Activated CD8-positive, alpha-beta memory T cell treated with anti-CD3 and anti-CD28 coated beads for 24 hours (primary cell): ENCODE results near the gene VGLL4.
"Not testable (repeated sequence)": the region's sequence is repeated elsewhere in the genome, so short reads cannot be mapped to it uniquely, and the experiment has no call there.

Experiments
- DNase-seq: peaks from one replicate; pipeline ENCODE4 v3.0.0-alpha.2; 2020

VGLL4 gene

GRCh38 chr3:11643605-11644087 lies at the start of gene VGLL4:
TSS of gene VGLL4 (minus strand) at chr3:11643915. CDS start at chr3:11643518, 397 bp downstream.
- peak; percentile 87 for DNase-seq

- DNase-seq, result no peak
Observed at GRCh38 chr3:11692532-11692813, 48.8 kb upstream of the VGLL4 start.

GRCh38 chr3:11691767-11692531 lies 48.2 kb upstream of the VGLL4 start:
- no peak for DNase-seq

- no peak for DNase-seq
Observed at GRCh38 chr3:11690863-11691766, 47.4 kb upstream of the VGLL4 start.

- DNase-seq, result no peak
Observed at GRCh38 chr3:11689749-11690148, 46.0 kb upstream of the VGLL4 start.

- not testable (repeated sequence) for DNase-seq
Observed at GRCh38 chr3:11684980-11685379, 41.3 kb upstream of the VGLL4 start.

GRCh38 chr3:11680509-11680908 lies 36.8 kb upstream of the VGLL4 start:
- no peak for DNase-seq

- no peak for DNase-seq
Observed at GRCh38 chr3:11679964-11680363, 36.2 kb upstream of the VGLL4 start.

- DNase-seq, result no peak
Observed at GRCh38 chr3:11672363-11672762, 28.6 kb upstream of the VGLL4 start.

- DNase-seq, result no peak
Observed at GRCh38 chr3:11671648-11672100, 28.0 kb upstream of the VGLL4 start.

GRCh38 chr3:11668243-11669235 lies 24.8 kb upstream of the VGLL4 start:
- no peak for DNase-seq

GRCh38 chr3:11665331-11665730 lies 21.6 kb upstream of the VGLL4 start:
- no peak for DNase-seq

GRCh38 chr3:11662392-11662990 lies 18.8 kb upstream of the VGLL4 start:
- DNase-seq, result no peak

- DNase-seq, result no peak
Observed at GRCh38 chr3:11661827-11662226, 18.1 kb upstream of the VGLL4 start.

GRCh38 chr3:11661052-11661656 lies 17.4 kb upstream of the VGLL4 start:
- no peak for DNase-seq

GRCh38 chr3:11660242-11660641 lies 16.5 kb upstream of the VGLL4 start:
- no peak for DNase-seq

- no peak for DNase-seq
Observed at GRCh38 chr3:11658180-11658579, 14.5 kb upstream of the VGLL4 start.

GRCh38 chr3:11655196-11655928 lies 11.6 kb upstream of the VGLL4 start:
- DNase-seq, result peak; percentile 58

- no peak for DNase-seq
Observed at GRCh38 chr3:11654166-11654565, 10.5 kb upstream of the VGLL4 start.

GRCh38 chr3:11653298-11654055 lies 9.8 kb upstream of the VGLL4 start:
- no peak for DNase-seq
